HepG2 (cell line): ENCODE data around the gene KCNMA1. TPM values are rescaled to one million over a fixed set of nuclear protein-coding genes. Genes with fewer than 3 reads are reported as not detected.
A peak's percentile ranks its signal among the peaks of the same experiment; 100 is the strongest.

Experiments
- ATAC-seq: fragments of 200-7000 bp; cut with Tn5 transposase; 3 replicates; pipeline ENCODE4 v1.9.1; 2020; ENCODE audit warnings: mild to moderate bottlenecking, moderate library complexity
- BruUV-seq: library from RNA; stranded (reverse); fragments of 400-500 nt; replicated peaks from 2 replicates; lab custom pipeline; 2021; lab: Mats Ljungman, UMichigan
- CTCF ChIA-PET: fragments of 300-600 bp; formaldehyde crosslinking; extraction: SDS; loops from one replicate; lab custom pipeline; 2021; ENCODE audit warnings: low total read pairs, inconsistent platforms, low intra/inter-chr PET ratio; lab: Yijun Ruan, JAX
- POLR2A ChIA-PET: fragments of 350-600 bp; sonication (Branson Sonifier 250); formaldehyde crosslinking; loops from one replicate; lab custom pipeline; 2020; ENCODE audit warnings: antibody characterized with exemption, inconsistent platforms; lab: Yijun Ruan, JAX
- DNase-seq: peaks from one replicate; pipeline ENCODE4 v3.0.0-alpha.2; 2015; ENCODE audit warnings: low spot score
- FAIRE-seq: peaks from 3 replicates; lab custom pipeline; 2011; peaks lifted over from hg19 to GRCh38; lab: Jason Lieb, UNC
- H2AFZ ChIP-seq: one replicate; pipeline ENCODE4 v1.6.1; 2011; ENCODE audit warnings: low read length, inconsistent platforms
- H3K27ac ChIP-seq: fragments of 300-600 bp; 3 replicates; pipeline ENCODE4 v1.8.0; 2011; ENCODE audit warnings: mixed run types, mild to moderate bottlenecking, mixed read lengths, low read length, inconsistent platforms; ENCODE audit not compliant: insufficient read depth; ENCODE audit errors: extremely low read length
- H3K27me3 ChIP-seq, 2 experiments: fragments of 200-600 bp in 1 of 2; 2 replicates in 1 of 2; 3 replicates in 1 of 2; pipeline versions ENCODE4 v1.6.0 to v1.8.0; 2011; ENCODE audit warnings: low read length in 2 of 2, mild to moderate bottlenecking in 2 of 2, moderate library complexity in 2 of 2, inconsistent platforms in 1 of 2; ENCODE audit not compliant: insufficient read depth in 2 of 2, control insufficient read depth in 1 of 2
- H3K36me3 ChIP-seq, 2 experiments: fragments of 200-600 bp in 1 of 2; replicated peaks in 1 of 2; 2 replicates in 1 of 2; 3 replicates in 1 of 2; pipeline versions ENCODE4 v1.5.1 to v1.8.0; 2011; ENCODE audit warnings: low read length in 2 of 2, inconsistent platforms in 1 of 2; ENCODE audit not compliant: insufficient read depth in 2 of 2, control insufficient read depth in 1 of 2
- H3K4me1 ChIP-seq: 2 replicates; pipeline ENCODE4 v1.5.1; 2012; ENCODE audit warnings: low read length, inconsistent platforms; ENCODE audit not compliant: insufficient read depth
- H3K4me2 ChIP-seq: 2 replicates; pipeline ENCODE4 v1.6.0; 2011; ENCODE audit warnings: low read depth, low read length, inconsistent platforms
- H3K4me3 ChIP-seq, 3 experiments: fragments of 200-600 bp in 1 of 3; sonication (generic), shearing (Covaris generic) in 1 of 3; replicated peaks in 1 of 3; 2 replicates each; pipeline ENCODE4 v1.5.1; 2011 to 2016; ENCODE audit warnings: low read length in 3 of 3, inconsistent platforms in 2 of 3, low read depth in 2 of 3, mild to moderate bottlenecking in 2 of 3, control low read depth in 1 of 3, mixed read lengths in 1 of 3; ENCODE audit not compliant: insufficient read depth in 1 of 3
- H3K79me2 ChIP-seq: one replicate; pipeline ENCODE4 v1.6.1; 2011; ENCODE audit warnings: low read length, inconsistent platforms; ENCODE audit not compliant: insufficient read depth
- H3K9ac ChIP-seq: 2 replicates; pipeline ENCODE4 v1.6.0; 2011; ENCODE audit warnings: mild to moderate bottlenecking, low read depth, low read length, inconsistent platforms; ENCODE audit not compliant: insufficient read depth
- H3K9me3 ChIP-seq: 2 replicates; pipeline ENCODE4 v1.5.1; 2012; ENCODE audit warnings: mild to moderate bottlenecking, low read length
- H4K20me1 ChIP-seq: 2 replicates; pipeline ENCODE4 v1.6.0; 2011; ENCODE audit warnings: inconsistent platforms, mild to moderate bottlenecking, low read length, moderate library complexity; ENCODE audit not compliant: insufficient read depth
- EHMT2 ChIP-seq: fragments of 200-600 bp; sonication (generic); IDR thresholded peaks from 2 replicates; pipeline ENCODE4 v1.7.0; 2017; ENCODE audit warnings: antibody characterized with exemption, low read depth, low read length, borderline replicate concordance
- HIVEP1 ChIP-seq: sonication (generic); formaldehyde crosslinking; IDR thresholded peaks from 2 replicates; pipeline ENCODE4 v1.4.0; 2020; ENCODE audit warnings: mild to moderate bottlenecking, missing genetic modification reagents
- IKZF1 ChIP-seq: fragments of 450-650 bp; IDR thresholded peaks from 2 replicates; pipeline ENCODE4 v1.7.1; 2016
- KAT8 ChIP-seq: IDR thresholded peaks from 2 replicates; pipeline ENCODE4 v1.6.1; 2016; ENCODE audit warnings: missing genetic modification reagents, missing compliant biosample characterization
- MIER2 ChIP-seq: IDR thresholded peaks from 2 replicates; pipeline ENCODE4 v1.6.1; 2016; ENCODE audit warnings: missing biosample characterization, missing genetic modification reagents
- NPAS2 ChIP-seq: sonication (generic); formaldehyde crosslinking; IDR thresholded peaks from 2 replicates; pipeline ENCODE4 v1.8.0; 2022; ENCODE audit warnings: mild to moderate bottlenecking, missing genetic modification reagents, borderline replicate concordance
- RORA ChIP-seq: sonication (generic); formaldehyde crosslinking; IDR thresholded peaks from 2 replicates; pipeline ENCODE4 v1.5.0; 2020; ENCODE audit warnings: mild to moderate bottlenecking, missing genetic modification reagents, moderate library complexity
- WIZ ChIP-seq: sonication (generic); formaldehyde crosslinking; IDR thresholded peaks from 2 replicates; pipeline ENCODE4 v1.5.1; 2020; ENCODE audit warnings: mild to moderate bottlenecking, missing genetic modification reagents
- ZBTB20 ChIP-seq: sonication (generic); formaldehyde crosslinking; IDR thresholded peaks from 2 replicates; pipeline ENCODE4 v1.8.1; 2023; ENCODE audit warnings: missing genetic modification reagents, low read depth, mild to moderate bottlenecking, borderline replicate concordance
- ZNF121 ChIP-seq: sonication (generic); formaldehyde crosslinking; IDR thresholded peaks from 2 replicates; pipeline ENCODE4 v1.5.0; 2020; ENCODE audit warnings: mild to moderate bottlenecking, missing genetic modification reagents
- ZNF331 ChIP-seq: sonication (generic); formaldehyde crosslinking; IDR thresholded peaks from 2 replicates; pipeline ENCODE4 v1.4.0; 2020; ENCODE audit warnings: missing genetic modification reagents
- ZNF639 ChIP-seq: conservative IDR thresholded peaks from 2 replicates; pipeline ENCODE4 v1.6.1; 2018; ENCODE audit warnings: missing genetic modification reagents
- ZNF670 ChIP-seq: sonication (generic); formaldehyde crosslinking; IDR thresholded peaks from 2 replicates; pipeline ENCODE4 v1.8.0; 2022; ENCODE audit warnings: mild to moderate bottlenecking, missing genetic modification reagents, borderline replicate concordance
- ZNF782 ChIP-seq: sonication (generic); formaldehyde crosslinking; IDR thresholded peaks from 2 replicates; pipeline ENCODE4 v1.4.0; 2020; ENCODE audit warnings: missing genetic modification reagents, mild to moderate bottlenecking, borderline replicate concordance
- ZSCAN12 ChIP-seq: sonication (generic); formaldehyde crosslinking; IDR thresholded peaks from 2 replicates; pipeline ENCODE4 v1.9.0; 2021; ENCODE audit warnings: mild to moderate bottlenecking, missing genetic modification reagents
- WGBS: methylation state at CpG from one replicate; pipeline ENCODE4 v1.1.6; 2017; ENCODE audit warnings: low lambda C conversion rate; 5-methylcytosine and 5-hydroxymethylcytosine counted together
- in situ Hi-C: cut with HindIII; loops from 2 replicates; pipeline ENCODE4 v1.10.0; 2017; ENCODE audit warnings: low pct_unique_long_range_greater_than_20kb; ENCODE audit not compliant: extremely low pct_ligation_motif_present
- intact Hi-C: fragments of 100-400 bp; cut with micrococcal nuclease; formaldehyde crosslinking; loops from one replicate; pipeline ENCODE4 v1.10.0; 2022; ENCODE audit not compliant: unreplicated experiment
- polyA plus RNA-seq, 8 experiments: library from polyadenylated mRNA; depleted of rRNA in 3 of 8; stranded (reverse) in 7 of 8; unstranded in 1 of 8; fragments of >200 nt; fragmentation: Illumina TruSeq in 4 of 8; extraction: Trizol in 4 of 8; gene quantifications; 2 replicates each; pipeline versions ENCODE4 v1.2.1 to v1.2.3, GENCODE V29; 2011 to 2016; ENCODE audit warnings: low read depth in 4 of 8, missing spikeins in 1 of 8, mixed read lengths in 1 of 8; ENCODE audit not compliant: insufficient read depth in 1 of 8
- total RNA-seq, 5 experiments: library from RNA; depleted of rRNA; stranded (reverse); fragments of >200 nt; fragmentation: Illumina TruSeq; extraction: Trizol; gene quantifications; 2 replicates each; pipeline ENCODE4 v1.2.3, GENCODE V29; 2016; ENCODE audit warnings: low read depth in 1 of 5
- TF ChIP-seq, protein P1 (sequence below), 2 experiments: IDR thresholded peaks; 2 replicates each; pipeline ENCODE4 v1.6.1; 2011 to 2012; ENCODE audit warnings: low read length in 2 of 2, borderline replicate concordance in 1 of 2, low read depth in 1 of 2, mild to moderate bottlenecking in 1 of 2, moderate library complexity in 1 of 2
- TF ChIP-seq, protein P2 (sequence below): sonication (generic); formaldehyde crosslinking; IDR thresholded peaks from 2 replicates; pipeline ENCODE4 v1.4.0; 2020; ENCODE audit warnings: low read depth, mild to moderate bottlenecking, missing genetic modification reagents
- TF ChIP-seq, protein P3 (sequence below): sonication (generic); formaldehyde crosslinking; IDR thresholded peaks from 2 replicates; pipeline ENCODE4 v1.5.0; 2020; ENCODE audit warnings: mild to moderate bottlenecking, missing genetic modification reagents, borderline replicate concordance

Gene KCNMA1
- total and polyA plus RNA-seq, 2 of the 13 experiments (the other 11 are each of a cell fraction or from before 2014, with no cell fraction given): 0.02 TPM; not detected in 1

DNA sequence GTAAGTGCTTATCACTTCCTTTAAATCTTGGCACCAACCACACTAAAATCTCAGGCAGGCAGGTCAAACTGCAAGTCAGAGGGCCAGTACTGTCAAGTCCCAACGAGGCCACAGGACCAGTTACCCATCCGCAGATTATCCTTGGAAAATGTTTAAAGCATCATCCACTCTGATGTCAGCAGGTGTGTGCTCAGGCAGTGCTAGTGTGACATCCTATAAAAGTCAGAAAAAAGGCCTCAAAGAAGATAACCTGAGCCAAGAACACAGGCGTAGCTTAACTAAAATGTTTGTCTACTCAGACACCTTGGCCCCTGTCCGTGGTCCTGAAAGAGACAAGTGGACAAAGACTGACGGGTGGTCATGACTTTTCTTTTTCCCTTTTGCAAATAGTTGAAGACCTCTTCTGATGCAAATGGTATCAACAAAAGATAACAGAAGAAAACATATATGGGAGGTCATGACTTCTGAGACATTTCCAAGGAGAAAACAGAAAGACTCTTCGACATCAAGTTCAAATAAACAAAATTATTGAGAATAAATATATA, 309.3 kb downstream of the KCNMA1 start:
- CTCF ChIA-PET: no interaction called here
- FAIRE-seq (no peak), DNase-seq (peak; percentile 10), ATAC-seq (no peak)
- Histone ChIP-seq H3K36me3 (no peaks in the 10 kb centered on the region), H3K4me3 (no peak overlapping the region), H3K27me3 (peaks cover 0 to 2% of the 10 kb centered on the region in 2 experiments; a peak in 1 of 5 replicates), H3K4me1 (peaks cover 16% of the 10 kb centered on the region), H3K4me2 (no peak overlapping the region), H4K20me1 (no peaks in the 10 kb centered on the region), H2AFZ (no peak overlapping the region), H3K9me3 (no peaks in the 10 kb centered on the region), H3K27ac (no peak overlapping the region), H3K9ac (no peak overlapping the region), H3K79me2 (no peaks in the 10 kb centered on the region)
- BruUV-seq: no TSS peak
- in situ Hi-C loops (no loop called here), intact Hi-C loops (no loop called here)
- POLR2A ChIA-PET: no interaction called here
- 38% methylated on average over 6 of the region's 6 CpGs for WGBS
- TF ChIP-seq, protein P1, sequence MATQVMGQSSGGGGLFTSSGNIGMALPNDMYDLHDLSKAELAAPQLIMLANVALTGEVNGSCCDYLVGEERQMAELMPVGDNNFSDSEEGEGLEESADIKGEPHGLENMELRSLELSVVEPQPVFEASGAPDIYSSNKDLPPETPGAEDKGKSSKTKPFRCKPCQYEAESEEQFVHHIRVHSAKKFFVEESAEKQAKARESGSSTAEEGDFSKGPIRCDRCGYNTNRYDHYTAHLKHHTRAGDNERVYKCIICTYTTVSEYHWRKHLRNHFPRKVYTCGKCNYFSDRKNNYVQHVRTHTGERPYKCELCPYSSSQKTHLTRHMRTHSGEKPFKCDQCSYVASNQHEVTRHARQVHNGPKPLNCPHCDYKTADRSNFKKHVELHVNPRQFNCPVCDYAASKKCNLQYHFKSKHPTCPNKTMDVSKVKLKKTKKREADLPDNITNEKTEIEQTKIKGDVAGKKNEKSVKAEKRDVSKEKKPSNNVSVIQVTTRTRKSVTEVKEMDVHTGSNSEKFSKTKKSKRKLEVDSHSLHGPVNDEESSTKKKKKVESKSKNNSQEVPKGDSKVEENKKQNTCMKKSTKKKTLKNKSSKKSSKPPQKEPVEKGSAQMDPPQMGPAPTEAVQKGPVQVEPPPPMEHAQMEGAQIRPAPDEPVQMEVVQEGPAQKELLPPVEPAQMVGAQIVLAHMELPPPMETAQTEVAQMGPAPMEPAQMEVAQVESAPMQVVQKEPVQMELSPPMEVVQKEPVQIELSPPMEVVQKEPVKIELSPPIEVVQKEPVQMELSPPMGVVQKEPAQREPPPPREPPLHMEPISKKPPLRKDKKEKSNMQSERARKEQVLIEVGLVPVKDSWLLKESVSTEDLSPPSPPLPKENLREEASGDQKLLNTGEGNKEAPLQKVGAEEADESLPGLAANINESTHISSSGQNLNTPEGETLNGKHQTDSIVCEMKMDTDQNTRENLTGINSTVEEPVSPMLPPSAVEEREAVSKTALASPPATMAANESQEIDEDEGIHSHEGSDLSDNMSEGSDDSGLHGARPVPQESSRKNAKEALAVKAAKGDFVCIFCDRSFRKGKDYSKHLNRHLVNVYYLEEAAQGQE (IDR thresholded peaks at IDR 0.05; ENCODE audit: borderline replicate concordance in 1 of 2, low read depth in 1 of 2, low read length in 2 of 2): peak; percentile 68 to 95
- TF ChIP-seq, protein P2, sequence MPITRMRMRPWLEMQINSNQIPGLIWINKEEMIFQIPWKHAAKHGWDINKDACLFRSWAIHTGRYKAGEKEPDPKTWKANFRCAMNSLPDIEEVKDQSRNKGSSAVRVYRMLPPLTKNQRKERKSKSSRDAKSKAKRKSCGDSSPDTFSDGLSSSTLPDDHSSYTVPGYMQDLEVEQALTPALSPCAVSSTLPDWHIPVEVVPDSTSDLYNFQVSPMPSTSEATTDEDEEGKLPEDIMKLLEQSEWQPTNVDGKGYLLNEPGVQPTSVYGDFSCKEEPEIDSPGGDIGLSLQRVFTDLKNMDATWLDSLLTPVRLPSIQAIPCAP (CRISPR knock-in tag): no peak
- TF ChIP-seq WIZ (CRISPR knock-in tag): peak; percentile 37; the same call in 1 of the 2 replicates
- no peak for TF ChIP-seq RORA
- no peak for TF ChIP-seq NPAS2 (CRISPR knock-in tag)
- peak; percentile 96 for TF ChIP-seq MIER2 (CRISPR knock-in tag)
- TF ChIP-seq KAT8 (CRISPR knock-in tag): no peak
- TF ChIP-seq ZBTB20 (CRISPR knock-in tag): 0 out of 2 replicates have a peak, but pooled peaks have one; percentile 29
- no peak for TF ChIP-seq ZSCAN12 (CRISPR knock-in tag)
- TF ChIP-seq HIVEP1: no peak
- TF ChIP-seq, protein P3, sequence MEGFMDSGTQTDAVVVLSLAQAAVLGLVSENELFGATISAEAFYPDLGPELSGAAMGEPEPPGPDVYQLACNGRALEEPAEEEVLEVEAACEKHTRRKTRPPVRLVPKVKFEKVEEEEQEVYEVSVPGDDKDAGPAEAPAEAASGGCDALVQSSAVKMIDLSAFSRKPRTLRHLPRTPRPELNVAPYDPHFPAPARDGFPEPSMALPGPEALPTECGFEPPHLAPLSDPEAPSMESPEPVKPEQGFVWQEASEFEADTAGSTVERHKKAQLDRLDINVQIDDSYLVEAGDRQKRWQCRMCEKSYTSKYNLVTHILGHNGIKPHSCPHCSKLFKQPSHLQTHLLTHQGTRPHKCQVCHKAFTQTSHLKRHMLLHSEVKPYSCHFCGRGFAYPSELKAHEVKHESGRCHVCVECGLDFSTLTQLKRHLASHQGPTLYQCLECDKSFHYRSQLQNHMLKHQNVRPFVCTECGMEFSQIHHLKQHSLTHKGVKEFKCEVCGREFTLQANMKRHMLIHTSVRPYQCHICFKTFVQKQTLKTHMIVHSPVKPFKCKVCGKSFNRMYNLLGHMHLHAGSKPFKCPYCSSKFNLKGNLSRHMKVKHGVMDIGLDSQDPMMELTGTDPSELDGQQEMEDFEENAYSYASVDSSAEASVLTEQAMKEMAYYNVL (CRISPR knock-in tag): no peak
- no peak for TF ChIP-seq ZNF639 (CRISPR knock-in tag)
- TF ChIP-seq ZNF782 (CRISPR knock-in tag): no peak
- no peak for TF ChIP-seq ZNF121 (CRISPR knock-in tag)
- 0 out of 2 replicates have a peak, but pooled peaks have one; percentile 18 for TF ChIP-seq ZNF331 (CRISPR knock-in tag)
- no peak for TF ChIP-seq ZNF670 (CRISPR knock-in tag)
- TF ChIP-seq EHMT2: peak; percentile 93
- TF ChIP-seq IKZF1: no peak
